ENCODE results near the gene ATG2A. TPM values are rescaled to one million over a fixed set of nuclear protein-coding genes. Genes with fewer than 3 reads are reported as not detected.
A peak's percentile ranks its signal among the peaks of the same experiment; 100 is the strongest.

The ATG2A gene
- total RNA-seq, 1 donor from 2014 or later = 13.1 TPM

DNA sequence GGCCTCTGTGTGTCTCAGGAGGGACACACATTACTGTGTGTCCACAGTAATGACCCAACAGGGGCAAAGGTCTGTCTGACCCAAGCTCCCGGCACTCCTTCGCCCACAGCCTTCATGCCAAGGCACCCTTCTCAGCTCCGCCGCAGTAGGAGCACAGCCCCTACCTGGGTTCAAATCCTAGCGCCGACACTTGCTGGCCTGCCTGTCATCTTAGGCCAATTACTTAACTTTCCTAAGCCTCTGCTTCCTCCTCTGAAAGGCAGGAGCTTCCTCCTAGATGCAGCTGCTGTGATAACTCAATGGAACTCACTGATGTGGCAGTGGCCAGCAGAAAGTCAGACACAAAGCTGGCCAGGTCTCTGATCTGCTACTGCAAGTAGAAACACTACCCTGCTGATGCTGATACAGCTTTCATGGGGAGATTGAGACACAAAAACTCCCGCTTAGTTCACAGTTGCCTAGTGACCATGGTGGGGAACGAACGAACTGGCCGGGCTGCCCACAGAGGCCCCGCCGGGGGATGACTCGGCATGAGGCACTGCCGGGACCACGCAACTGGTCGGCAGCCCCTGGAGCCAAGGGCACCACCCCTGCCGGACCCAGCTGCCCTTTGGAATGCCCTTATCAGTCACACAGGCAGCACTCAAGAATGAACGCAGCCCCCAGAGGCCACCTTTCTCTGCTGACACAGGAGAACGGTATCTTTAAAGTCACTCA lies 46.7 kb downstream of the ATG2A start:
- no peaks in the 10 kb centered on the region for H3K27me3 ChIP-seq (ENCODE audit: low read depth)
- H3K4me1 ChIP-seq = peaks cover 100% of the 10 kb centered on the region
- no peaks in the 10 kb centered on the region for H3K9me3 ChIP-seq (replicated peaks)
- H3K36me3 ChIP-seq = peaks cover 49% of the 10 kb centered on the region
- H3K27ac ChIP-seq (replicated peaks) = peak overlapping the region; percentile 93
- intact Hi-C loops (cut with micrococcal nuclease) = no loop called here
- TF ChIP-seq, protein P1, sequence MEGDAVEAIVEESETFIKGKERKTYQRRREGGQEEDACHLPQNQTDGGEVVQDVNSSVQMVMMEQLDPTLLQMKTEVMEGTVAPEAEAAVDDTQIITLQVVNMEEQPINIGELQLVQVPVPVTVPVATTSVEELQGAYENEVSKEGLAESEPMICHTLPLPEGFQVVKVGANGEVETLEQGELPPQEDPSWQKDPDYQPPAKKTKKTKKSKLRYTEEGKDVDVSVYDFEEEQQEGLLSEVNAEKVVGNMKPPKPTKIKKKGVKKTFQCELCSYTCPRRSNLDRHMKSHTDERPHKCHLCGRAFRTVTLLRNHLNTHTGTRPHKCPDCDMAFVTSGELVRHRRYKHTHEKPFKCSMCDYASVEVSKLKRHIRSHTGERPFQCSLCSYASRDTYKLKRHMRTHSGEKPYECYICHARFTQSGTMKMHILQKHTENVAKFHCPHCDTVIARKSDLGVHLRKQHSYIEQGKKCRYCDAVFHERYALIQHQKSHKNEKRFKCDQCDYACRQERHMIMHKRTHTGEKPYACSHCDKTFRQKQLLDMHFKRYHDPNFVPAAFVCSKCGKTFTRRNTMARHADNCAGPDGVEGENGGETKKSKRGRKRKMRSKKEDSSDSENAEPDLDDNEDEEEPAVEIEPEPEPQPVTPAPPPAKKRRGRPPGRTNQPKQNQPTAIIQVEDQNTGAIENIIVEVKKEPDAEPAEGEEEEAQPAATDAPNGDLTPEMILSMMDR (IDR thresholded peaks at IDR 0.05; ENCODE audit: borderline replicate concordance) = no peak
- no peak for DNase-seq
- peak overlapping the region; percentile 54 for H3K4me3 ChIP-seq

DNA sequence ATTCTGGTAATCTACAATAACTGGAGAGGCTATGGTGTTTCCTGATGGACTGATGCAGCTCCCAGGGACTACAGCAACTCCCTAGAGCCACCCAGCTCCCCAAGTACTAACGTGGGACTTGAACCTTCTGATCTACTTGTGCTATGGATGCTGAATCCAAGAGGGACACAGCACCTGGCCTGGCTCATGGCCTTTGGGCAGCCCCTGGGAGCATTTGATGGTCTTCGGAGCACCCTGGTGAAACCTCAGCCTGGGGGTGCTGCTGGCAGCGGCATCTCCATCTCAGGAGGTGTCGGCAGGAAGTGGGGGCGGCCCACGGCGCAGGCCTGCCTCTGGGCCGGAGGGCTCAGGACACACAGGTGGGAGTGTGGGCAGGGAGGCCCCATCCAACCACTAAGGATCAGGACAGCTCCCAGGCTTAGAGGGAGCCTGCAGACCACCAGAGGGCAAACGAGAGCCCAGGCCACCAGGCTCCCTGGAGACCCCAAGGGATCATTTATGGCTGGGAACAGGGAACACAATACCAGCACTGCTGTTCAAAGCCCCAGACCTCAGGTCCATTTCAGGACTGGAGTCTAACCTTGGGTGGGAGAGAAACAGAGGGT lies 47.3 kb downstream of the ATG2A start:
- TF ChIP-seq, protein P1 (IDR thresholded peaks at IDR 0.05; ENCODE audit: borderline replicate concordance) = peak; percentile 54
- Histone ChIP-seq H3K4me3 (peak overlapping the region; percentile 54), H3K36me3 (peaks cover 48% of the 10 kb centered on the region), H3K27me3 (ENCODE audit: low read depth) (no peaks in the 10 kb centered on the region), H3K4me1 (peaks cover 100% of the 10 kb centered on the region), H3K9me3 (replicated peaks) (no peaks in the 10 kb centered on the region), H3K27ac (replicated peaks) (peak overlapping the region; percentile 93)
- intact Hi-C loops (cut with micrococcal nuclease) = no loop called here
- DNase-seq = no peak

DNA sequence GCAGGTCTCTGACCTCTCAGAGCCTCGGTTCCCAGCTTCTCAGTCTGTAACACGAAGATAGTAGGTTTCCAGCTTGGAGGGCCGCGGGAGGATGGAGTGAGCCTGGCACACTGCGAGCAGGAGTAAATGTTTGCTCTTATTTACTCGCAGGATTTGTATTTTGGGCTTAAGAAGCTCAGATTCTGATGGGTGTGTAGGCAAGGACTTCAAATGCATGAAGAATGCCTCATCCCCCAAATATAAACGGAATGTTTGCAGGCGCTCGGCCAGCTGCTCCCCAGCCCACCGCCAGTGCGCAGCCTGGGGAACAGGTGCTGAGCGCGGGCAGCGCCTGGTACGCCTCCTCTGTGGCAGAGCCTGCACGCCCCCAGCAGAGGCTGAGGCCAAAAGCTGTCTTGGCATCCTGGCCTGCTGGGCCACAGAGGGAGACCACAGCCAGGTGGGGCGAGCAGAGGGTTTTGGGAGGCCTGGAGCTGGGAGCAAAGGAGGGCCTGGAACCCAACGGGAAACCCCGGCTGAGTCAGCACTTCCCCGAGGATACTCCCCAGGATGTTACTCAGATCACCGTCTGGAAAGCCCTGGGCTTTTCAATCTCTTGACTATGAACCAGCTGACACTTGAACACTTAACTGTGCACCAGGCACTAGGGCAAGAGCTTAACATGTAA lies 48.0 kb downstream of the ATG2A start:
- intact Hi-C loops (cut with micrococcal nuclease) = no loop called here
- no peak for DNase-seq
- Histone ChIP-seq H3K4me3 (peak overlapping the region; percentile 54), H3K27ac (replicated peaks) (peak overlapping the region; percentile 93), H3K9me3 (replicated peaks) (no peaks in the 10 kb centered on the region), H3K4me1 (peaks cover 100% of the 10 kb centered on the region), H3K36me3 (peaks cover 41% of the 10 kb centered on the region), H3K27me3 (ENCODE audit: low read depth) (no peaks in the 10 kb centered on the region)
- TF ChIP-seq, protein P1 (IDR thresholded peaks at IDR 0.05; ENCODE audit: borderline replicate concordance) = no peak

DNA sequence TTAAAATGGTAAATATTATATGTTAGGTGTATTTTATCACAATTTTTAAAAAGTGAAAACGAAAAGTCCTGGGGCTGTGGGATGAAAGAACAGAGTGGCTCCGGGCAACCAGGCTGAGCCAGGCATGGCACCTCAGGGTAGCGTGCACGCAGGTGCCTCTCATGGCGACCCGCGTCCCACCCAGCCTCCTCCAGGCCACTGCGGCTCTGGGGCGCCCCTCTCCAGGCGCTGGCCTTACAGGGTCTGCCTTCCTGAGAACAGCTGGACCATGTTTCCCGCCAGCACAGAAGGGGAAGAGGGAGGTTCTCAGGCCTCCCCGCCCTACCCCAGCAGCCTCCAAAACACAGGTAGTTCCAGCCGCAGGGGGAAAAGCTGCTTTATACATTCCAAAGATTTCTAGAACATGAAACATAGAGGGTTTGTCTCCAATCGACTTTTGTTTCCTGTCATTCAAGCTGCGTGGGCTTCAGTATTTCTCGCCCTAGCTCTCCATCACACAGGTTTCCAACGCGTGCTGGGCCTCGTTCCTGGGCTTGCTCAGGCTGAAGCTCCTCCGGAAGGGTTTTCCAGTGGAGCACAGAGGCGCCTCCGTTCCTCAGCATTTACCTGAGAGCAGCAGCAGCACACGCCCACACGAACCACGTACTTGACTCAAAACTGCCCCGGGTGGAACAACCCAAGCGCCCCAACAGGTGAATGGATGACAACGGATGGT lies 49.1 kb downstream of the ATG2A start:
- Histone ChIP-seq H3K4me3 (peak overlapping the region; percentile 3), H3K27me3 (ENCODE audit: low read depth) (no peaks in the 10 kb centered on the region), H3K9me3 (replicated peaks) (no peaks in the 10 kb centered on the region), H3K27ac (replicated peaks) (peak overlapping the region; percentile 93), H3K36me3 (peaks cover 30% of the 10 kb centered on the region), H3K4me1 (peaks cover 100% of the 10 kb centered on the region)
- TF ChIP-seq, protein P1 (IDR thresholded peaks at IDR 0.05; ENCODE audit: borderline replicate concordance) = no peak
- intact Hi-C loops (cut with micrococcal nuclease) = no loop called here
- no peak for DNase-seq

DNA sequence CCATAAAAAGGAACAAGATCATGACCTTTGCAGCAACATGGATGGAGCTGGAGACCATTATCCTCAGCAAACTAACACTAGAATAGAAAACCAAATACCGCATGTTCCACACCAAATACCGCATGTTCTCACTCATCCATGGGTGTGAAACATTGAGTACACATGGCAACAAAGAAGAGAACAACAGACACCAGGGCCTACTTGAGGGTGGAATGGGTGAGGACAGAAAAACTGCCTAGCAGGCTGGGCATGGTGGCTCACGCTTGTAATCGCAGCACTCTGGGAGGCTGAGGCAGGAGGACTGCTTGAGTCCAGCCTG lies 50.9 kb downstream of the ATG2A start:
- DNase-seq = no peak
- Histone ChIP-seq H3K9me3 (replicated peaks) (no peaks in the 10 kb centered on the region), H3K4me1 (peaks cover 100% of the 10 kb centered on the region), H3K27ac (replicated peaks) (peak overlapping the region; percentile 93), H3K4me3 (no peak overlapping the region), H3K27me3 (ENCODE audit: low read depth) (no peaks in the 10 kb centered on the region), H3K36me3 (peaks cover 13% of the 10 kb centered on the region)
- TF ChIP-seq, protein P1 (IDR thresholded peaks at IDR 0.05; ENCODE audit: borderline replicate concordance) = no peak
- intact Hi-C loops (cut with micrococcal nuclease) = no loop called here

Data from left ventricle myocardium inferior (tissue), 1 donor.